ENCODE measurements around the gene RRM1.

- TF ChIP-seq POLR2A (conservative IDR thresholded peaks at IDR 0.05) (no peak), TSHZ1 (CRISPR knock-in tag; IDR thresholded peaks at IDR 0.05) (no peak), ZNF140 (CRISPR knock-in tag; IDR thresholded peaks at IDR 0.05) (no peak), SIN3A (IDR thresholded peaks at IDR 0.05; ENCODE audit: borderline replicate concordance in 2 of 2, control insufficient read depth in 1 of 2, low read depth in 2 of 2, low read length in 2 of 2) (no peak)
Measured at GRCh38 chr11:4049006-4049405, 45.6 kb upstream of the RRM1 start.
